ENCODE measurements around the gene SYT14. TPM values are rescaled to one million over a fixed set of nuclear protein-coding genes. Genes with fewer than 3 reads are reported as not detected.

SYT14 gene
- total and polyA plus RNA-seq, 2 of the 4 experiments (the other 2 are of a cell fraction): 0.14 to 1.3 TPM

GRCh38 chr1:209988706-209989105 is 50.7 kb downstream of the SYT14 start:
- no peak for DNase-seq
- no peak overlapping the region for H4K91ac ChIP-seq (ENCODE audit: insufficient read depth, low read depth, low read length)
- H2BK20ac ChIP-seq (ENCODE audit: low read depth, low read length): no peak overlapping the region
- H2BK120ac ChIP-seq (ENCODE audit: low read depth, low read length): no peak overlapping the region
- H3K56ac ChIP-seq (ENCODE audit: extremely low read depth, insufficient read depth, low read length): no peak overlapping the region
- no peak for ATAC-seq (ENCODE audit: low read depth)
- no peaks in the 10 kb centered on the region for H4K20me1 ChIP-seq (ENCODE audit: insufficient read depth, low read length)
- H3K4me1 ChIP-seq (ENCODE audit: control insufficient read depth, insufficient read depth, low read length): no peaks in the 10 kb centered on the region
- H3K9me1 ChIP-seq (ENCODE audit: insufficient read depth, low read length): no peaks in the 10 kb centered on the region
- H3K23ac ChIP-seq (ENCODE audit: low read depth, low read length): no peak overlapping the region
- H3K14ac ChIP-seq (replicated peaks; ENCODE audit: low read depth, low read length): no peak overlapping the region
- POLR2A ChIA-PET (ENCODE audit: unreplicated experiment): no interaction called here
- no peaks in the 10 kb centered on the region for H3K79me1 ChIP-seq (ENCODE audit: low read depth in 1 of 2, low read length in 2 of 2)
- dilution Hi-C loops (cut with HindIII; ENCODE audit: low sequenced_read_pairs, unreplicated experiment) (loop anchor here (25.0 kb wide), 1 partner anchor 176 kb away; the partner anchor contains the start of gene IRF6), intact Hi-C loops (cut with micrococcal nuclease) (loop anchor here (1.0 to 5.0 kb wide), 2 partner anchors 111 to 128 kb away; no protein-coding TSS in a partner anchor), in situ Hi-C loops (cut with MboI; ENCODE audit: low sequenced_read_pairs) (loop anchor here (5.0 kb wide), 1 partner anchor 116 kb away; no protein-coding TSS in a partner anchor)
- no peak overlapping the region for H3K9ac ChIP-seq (ENCODE audit: low read depth, low read length)
- no peak overlapping the region for H2AK5ac ChIP-seq (ENCODE audit: low read depth, low read length)
- H3K4ac ChIP-seq (ENCODE audit: low read depth, low read length): no peak overlapping the region
- no CpG with 5 or more reads among the region's 2 CpGs for WGBS, 2 experiments (ENCODE audit: extremely low coverage in 2 of 2, insufficient read length in 1 of 2)
- H2BK5ac ChIP-seq (ENCODE audit: low read depth, low read length, poor library complexity, severe bottlenecking): no peak overlapping the region
- H2AK9ac ChIP-seq (replicated peaks; ENCODE audit: low read depth, low read length, poor library complexity): no peak overlapping the region
- BruUV-seq (replicated peaks): no TSS peak
- no peak overlapping the region for H2AFZ ChIP-seq (replicated peaks; ENCODE audit: low read length, poor library complexity)
- no peak overlapping the region for H3K4me2 ChIP-seq (ENCODE audit: low read depth, low read length)
- H4K8ac ChIP-seq (ENCODE audit: low read depth in 2 of 2, low read length in 2 of 2): no peak overlapping the region
- H3K18ac ChIP-seq (ENCODE audit: low read depth, low read length): no peak overlapping the region
- CTCF ChIA-PET: interaction anchor here (0.7 to 5.0 kb wide), 3 partner anchors 113 to 134 kb away, joined by 3 to 27 read pairs (median 6); no protein-coding TSS in a partner anchor
- H3K36me3 ChIP-seq (ENCODE audit: control insufficient read depth, insufficient read depth, low read length): no peaks in the 10 kb centered on the region
- H3K27me3 ChIP-seq (ENCODE audit: control insufficient read depth, insufficient read depth, low read length): no peaks in the 10 kb centered on the region
- H2BK15ac ChIP-seq (ENCODE audit: low read depth, low read length): no peak overlapping the region
- TF ChIP-seq FOS (IDR thresholded peaks at IDR 0.05; ENCODE audit: low read depth, low read length): no peak
- no peak for TF ChIP-seq MXI1 (IDR thresholded peaks at IDR 0.05; ENCODE audit: borderline replicate concordance, low read depth, low read length)
- no peak for TF ChIP-seq MAZ (IDR thresholded peaks at IDR 0.05; ENCODE audit: borderline replicate concordance, low read depth, low read length)
- TF ChIP-seq NFE2L2 (IDR thresholded peaks at IDR 0.05; ENCODE audit: low read depth, low read length): no peak
- TF ChIP-seq SMC3 (IDR thresholded peaks at IDR 0.05; ENCODE audit: low read depth, low read length): no peak
- TF ChIP-seq CEBPB (IDR thresholded peaks at IDR 0.05; ENCODE audit: low read depth, low read length): no peak
- no peak for TF ChIP-seq RCOR1 (IDR thresholded peaks at IDR 0.05; ENCODE audit: insufficient replicate concordance, low read length)
- no peak for TF ChIP-seq RAD21 (IDR thresholded peaks at IDR 0.05; ENCODE audit: low read length)
- no peak for TF ChIP-seq BHLHE40 (IDR thresholded peaks at IDR 0.05; ENCODE audit: low read depth, low read length)
- no peaks in the 10 kb centered on the region for H3K9me3 ChIP-seq (ENCODE audit: control insufficient read depth, insufficient read depth, low read length)
- H3K27ac ChIP-seq (ENCODE audit: insufficient read depth, low read length): no peak overlapping the region
- H4K5ac ChIP-seq (ENCODE audit: low read depth, low read length): no peak overlapping the region
- H3K4me3 ChIP-seq (ENCODE audit: insufficient read depth, low read depth, low read length): no peak overlapping the region
